ENCODE results near the gene EFNA2. TPM values are rescaled to one million over a fixed set of nuclear protein-coding genes. Genes with fewer than 3 reads are reported as not detected.

The EFNA2 gene
- total RNA-seq, 1 experiment from 2014 or later, result 14.3 TPM

- peak overlapping the region in 1 of 2 experiments; percentile 23; a peak in 1 of 5 replicates for H3K4me3 Mint-ChIP-seq
- H3K14ac ChIP-seq (ENCODE audit: insufficient read depth, low read length), result no peak overlapping the region
- no peak overlapping the region for H3K27ac ChIP-seq (ENCODE audit: insufficient read length, low read depth, low read length)
- H3T11ph ChIP-seq (ENCODE audit: low read length), result no peak overlapping the region
- no peaks in the 10 kb centered on the region for H3K4me1 ChIP-seq (ENCODE audit: insufficient read depth, low read length)
- H3K23ac ChIP-seq (ENCODE audit: insufficient read length, low read depth, low read length), result no peak overlapping the region
- no peak overlapping the region for H3K18ac ChIP-seq (ENCODE audit: insufficient read length, low read depth, low read length)
- H3K27me3 Mint-ChIP-seq (ENCODE audit: low read depth), result peaks cover 13% of the 10 kb centered on the region
- no peak overlapping the region for H2BK15ac ChIP-seq (ENCODE audit: low read depth, low read length)
- H3K36me3 Mint-ChIP-seq (ENCODE audit: insufficient read depth in 1 of 3, low read depth in 3 of 3), result no peaks in the 10 kb centered on the region
- DNase-seq, result no peak
- 0 out of 7 replicates have a peak overlapping the region, but pooled peaks of 1 of the 3 experiments have one; percentile 53 for H3K27ac Mint-ChIP-seq
- H3K4me1 Mint-ChIP-seq, result peaks cover 0 to 12% of the 10 kb centered on the region in 2 experiments; a peak in 2 of 4 replicates
- no peak overlapping the region for H2AK5ac ChIP-seq (ENCODE audit: insufficient read length, low read length)
- peaks cover 2% of the 10 kb centered on the region; the same call in 1 of the 2 replicates for H3K79me2 ChIP-seq (ENCODE audit: insufficient read depth, low read length)
- no peak overlapping the region for H2BK5ac ChIP-seq (ENCODE audit: insufficient read length, low read length)
- H3K4me2 ChIP-seq (ENCODE audit: insufficient read depth, insufficient read length, low read length), result no peak overlapping the region
- H3K4ac ChIP-seq (ENCODE audit: low read depth, low read length), result no peak overlapping the region
- no peaks in the 10 kb centered on the region for H3K79me1 ChIP-seq (ENCODE audit: insufficient read depth, low read depth, low read length, poor library complexity, severe bottlenecking)
- no peak overlapping the region for H4K91ac ChIP-seq (ENCODE audit: insufficient read length, low read depth, low read length)
- H3K56ac ChIP-seq (ENCODE audit: insufficient read length, low read depth, low read length), result no peak overlapping the region
- H4K8ac ChIP-seq (replicated peaks; ENCODE audit: insufficient read length, low read depth, low read length), result no peak overlapping the region
- H3K9me3 Mint-ChIP-seq, result no peaks in the 10 kb centered on the region
- H2AFZ ChIP-seq (ENCODE audit: low read length), result no peak overlapping the region
- H3K9me3 ChIP-seq (ENCODE audit: control insufficient read depth, low read depth, low read length), result no peaks in the 10 kb centered on the region
- H4K5ac ChIP-seq (ENCODE audit: insufficient read length, low read depth, low read length), result no peak overlapping the region
- H2BK20ac ChIP-seq (ENCODE audit: low read depth, low read length, poor library complexity, severe bottlenecking), result no peak overlapping the region
- no peak overlapping the region for H2BK12ac ChIP-seq (ENCODE audit: insufficient read length, low read depth, low read length)
- no peaks in the 10 kb centered on the region for H3K23me2 ChIP-seq (ENCODE audit: insufficient read length, low read depth, low read length, poor library complexity, severe bottlenecking)
- no CpG with 5 or more reads among the region's 17 CpGs for WGBS (ENCODE audit: extremely low coverage, insufficient read length, low lambda C conversion rate)
- no peak overlapping the region for H2BK120ac ChIP-seq (ENCODE audit: low read depth, low read length, poor library complexity, severe bottlenecking)
- H3K9ac ChIP-seq (ENCODE audit: extremely low read depth, insufficient read length, low read length), result no peak overlapping the region
- no peaks in the 10 kb centered on the region for H4K20me1 ChIP-seq (ENCODE audit: control insufficient read depth, insufficient read depth, insufficient read length)
- H3K27me3 ChIP-seq (ENCODE audit: insufficient read depth, low read length), result no peaks in the 10 kb centered on the region
- TF ChIP-seq, protein P1, sequence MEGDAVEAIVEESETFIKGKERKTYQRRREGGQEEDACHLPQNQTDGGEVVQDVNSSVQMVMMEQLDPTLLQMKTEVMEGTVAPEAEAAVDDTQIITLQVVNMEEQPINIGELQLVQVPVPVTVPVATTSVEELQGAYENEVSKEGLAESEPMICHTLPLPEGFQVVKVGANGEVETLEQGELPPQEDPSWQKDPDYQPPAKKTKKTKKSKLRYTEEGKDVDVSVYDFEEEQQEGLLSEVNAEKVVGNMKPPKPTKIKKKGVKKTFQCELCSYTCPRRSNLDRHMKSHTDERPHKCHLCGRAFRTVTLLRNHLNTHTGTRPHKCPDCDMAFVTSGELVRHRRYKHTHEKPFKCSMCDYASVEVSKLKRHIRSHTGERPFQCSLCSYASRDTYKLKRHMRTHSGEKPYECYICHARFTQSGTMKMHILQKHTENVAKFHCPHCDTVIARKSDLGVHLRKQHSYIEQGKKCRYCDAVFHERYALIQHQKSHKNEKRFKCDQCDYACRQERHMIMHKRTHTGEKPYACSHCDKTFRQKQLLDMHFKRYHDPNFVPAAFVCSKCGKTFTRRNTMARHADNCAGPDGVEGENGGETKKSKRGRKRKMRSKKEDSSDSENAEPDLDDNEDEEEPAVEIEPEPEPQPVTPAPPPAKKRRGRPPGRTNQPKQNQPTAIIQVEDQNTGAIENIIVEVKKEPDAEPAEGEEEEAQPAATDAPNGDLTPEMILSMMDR (conservative IDR thresholded peaks at IDR 0.05), result no peak
These were observed 6.9 kb downstream of the EFNA2 start for GRCh38 chr19:1292419-1293151.
